K562 (cell line): ENCODE results near the gene TRMT2A. TPM values are rescaled to one million over a fixed set of nuclear protein-coding genes. Genes with fewer than 3 reads are reported as not detected.

Experiments
- ATAC-seq: fragments of 200-7000 bp; cut with Tn5 transposase; 3 replicates; pipeline ENCODE4 v1.9.1; 2020; ENCODE audit warnings: moderate library complexity
- BruUV-seq: library from RNA; stranded (reverse); fragments of 400-500 nt; replicated peaks from 2 replicates; lab custom pipeline; 2021; lab: Mats Ljungman, UMichigan
- CTCF ChIA-PET: fragments of 300-600 bp; formaldehyde crosslinking; extraction: SDS; loops from one replicate; lab custom pipeline; 2021; ENCODE audit warnings: low intra/inter-chr PET ratio; lab: Yijun Ruan, JAX
- POLR2A ChIA-PET: fragments of 300-600, 350-650 bp; sonication (Branson Sonifier 250); formaldehyde crosslinking; extraction: SDS; loops from one replicate; lab custom pipeline; 2021; ENCODE audit warnings: antibody characterized with exemption, inconsistent platforms; lab: Yijun Ruan, JAX
- DNase-seq, 4 experiments: peaks; one replicate each; pipeline versions ENCODE4 v3.0.0 to v3.0.0-alpha.2; 2011 to 2018; ENCODE audit warnings: low spot score in 3 of 4, mixed read lengths in 3 of 4; ENCODE audit errors: extremely low read depth in 1 of 4
- FAIRE-seq: peaks from 2 replicates; lab custom pipeline; 2011; peaks lifted over from hg19 to GRCh38; lab: Jason Lieb, UNC
- H2AFZ ChIP-seq: 2 replicates; pipeline ENCODE4 v1.6.0; 2011; ENCODE audit warnings: low read depth, low read length, control low read depth, inconsistent platforms
- H3K27ac ChIP-seq: fragments of 200-600 bp; 3 replicates; pipeline ENCODE4 v1.8.0; 2011; ENCODE audit warnings: low read depth, mild to moderate bottlenecking, control low read depth, inconsistent platforms, low read length, moderate library complexity, mixed read lengths; ENCODE audit errors: extremely low read depth
- H3K27me3 ChIP-seq, 2 experiments: fragments of 300-600 bp in 1 of 2; 2 replicates in 1 of 2; 3 replicates in 1 of 2; pipeline versions ENCODE4 v1.6.0 to v1.8.0; 2011; ENCODE audit warnings: inconsistent platforms in 2 of 2, low read length in 2 of 2, mild to moderate bottlenecking in 1 of 2, mixed read lengths in 1 of 2, moderate library complexity in 1 of 2; ENCODE audit not compliant: control insufficient read depth in 2 of 2, insufficient read depth in 2 of 2
- H3K36me3 ChIP-seq: fragments of 300-600 bp; 3 replicates; pipeline ENCODE4 v1.8.0; 2011; ENCODE audit warnings: mild to moderate bottlenecking, low read length, inconsistent platforms; ENCODE audit not compliant: control insufficient read depth, insufficient read depth
- H3K4me1 ChIP-seq, 2 experiments: fragments of 200-600 bp in 1 of 2; replicated peaks in 1 of 2; 2 replicates in 1 of 2; 3 replicates in 1 of 2; pipeline versions ENCODE4 v1.5.1 to v1.8.0; 2011; ENCODE audit warnings: inconsistent platforms in 2 of 2, low read length in 2 of 2, mild to moderate bottlenecking in 1 of 2, mixed read lengths in 1 of 2, moderate library complexity in 1 of 2; ENCODE audit not compliant: control insufficient read depth in 2 of 2, insufficient read depth in 2 of 2
- H3K4me2 ChIP-seq: 2 replicates; pipeline ENCODE4 v1.6.1; 2011; ENCODE audit warnings: low read length, control low read depth, inconsistent platforms, mixed read lengths; ENCODE audit not compliant: insufficient read depth
- H3K4me3 ChIP-seq: fragments of 200-600 bp; sonication (generic), shearing (Covaris generic); 2 replicates; pipeline ENCODE4 v1.5.1; 2016; ENCODE audit warnings: control low read depth, inconsistent platforms
- H3K79me2 ChIP-seq: fragments of 200-600 bp; 3 replicates; pipeline ENCODE4 v1.8.0; 2011; ENCODE audit warnings: low read length, inconsistent platforms; ENCODE audit not compliant: control insufficient read depth, insufficient read depth
- H3K9ac ChIP-seq, 2 experiments: 2 replicates each; pipeline versions ENCODE4 v1.6.0 to v1.6.1; 2011; ENCODE audit warnings: low read depth in 2 of 2, low read length in 2 of 2, control low read depth in 1 of 2, inconsistent platforms in 1 of 2, mild to moderate bottlenecking in 1 of 2, mixed read lengths in 1 of 2; ENCODE audit not compliant: insufficient read depth in 1 of 2
- H3K9me1 ChIP-seq: one replicate; pipeline ENCODE4 v1.6.0; 2011; ENCODE audit warnings: inconsistent platforms, mild to moderate bottlenecking, low read length, moderate library complexity; ENCODE audit not compliant: control insufficient read depth, insufficient read depth
- H3K9me3 ChIP-seq: replicated peaks from 2 replicates; pipeline ENCODE4 v1.5.1; 2011; ENCODE audit warnings: low read depth, low read length, inconsistent platforms; ENCODE audit not compliant: control insufficient read depth, insufficient read depth
- H4K20me1 ChIP-seq: replicated peaks from 2 replicates; pipeline ENCODE4 v1.6.1; 2011; ENCODE audit warnings: low read length, inconsistent platforms, mixed read lengths; ENCODE audit not compliant: control insufficient read depth, insufficient read depth
- BHLHE40 ChIP-seq: IDR thresholded peaks from 2 replicates; pipeline ENCODE4 v1.6.1; 2011; ENCODE audit warnings: low read length, improper control_type of control experiment
- FIP1L1 ChIP-seq: fragments of 200-400 bp; formaldehyde crosslinking; IDR thresholded peaks from 2 replicates; pipeline ENCODE4 v1.6.1; 2018; ENCODE audit warnings: mild to moderate bottlenecking, low read depth, low read length; ENCODE audit not compliant: poor library complexity, severe bottlenecking
- RFX1 ChIP-seq: fragments of 450-650 bp; IDR thresholded peaks from 2 replicates; pipeline ENCODE4 v1.6.1; 2016; ENCODE audit warnings: mild to moderate bottlenecking, moderate library complexity
- WHSC1 ChIP-seq: IDR thresholded peaks from one replicate; pipeline ENCODE4 v1.6.1; 2012; ENCODE audit warnings: low read length, control low read depth, inconsistent platforms
- YY1 ChIP-seq, 3 experiments: IDR thresholded peaks; 2 replicates each; pipeline ENCODE4 v1.6.1; 2011; ENCODE audit warnings: low read length in 2 of 3, mild to moderate bottlenecking in 2 of 3, moderate library complexity in 2 of 3, borderline replicate concordance in 1 of 3, control low read depth in 1 of 3, low read depth in 1 of 3; ENCODE audit not compliant: insufficient read depth in 3 of 3, insufficient replicate concordance in 2 of 3, control insufficient read depth in 1 of 3, insufficient read length in 1 of 3; ENCODE audit errors: extremely low read depth in 1 of 3
- ZZZ3 ChIP-seq: fragments of 450-650 bp; IDR thresholded peaks from 2 replicates; pipeline ENCODE4 v1.6.1; 2016; ENCODE audit warnings: antibody characterized with exemption, mild to moderate bottlenecking, moderate library complexity
- WGBS: fragments of 100-300 bp; shearing (Covaris generic); methylation state at CpG from one replicate; pipeline ENCODE4 v1.1.6; 2016; ENCODE audit warnings: low coverage, mixed read lengths; ENCODE audit not compliant: insufficient coverage; ENCODE audit errors: missing lambda C conversion rate; 5-methylcytosine and 5-hydroxymethylcytosine counted together
- in situ Hi-C: fragments of 300-500 bp; cut with MboI; formaldehyde crosslinking; loops from 4 replicates; pipeline ENCODE4 v1.15.0; 2018; ENCODE audit warnings: inconsistent platforms, mixed read lengths
- intact Hi-C: fragments of 100-400 bp; cut with micrococcal nuclease; formaldehyde crosslinking; loops from 2 replicates; pipeline ENCODE4 v1.14.2; 2022
- polyA plus RNA-seq, 8 experiments: library from polyadenylated mRNA; depleted of rRNA in 4 of 8; stranded (reverse) in 5 of 8; unstranded in 3 of 8; fragments of >200 nt; fragmentation: Nextera tagmentation in 2 of 8; fragmentation: Illumina TruSeq in 1 of 8; extraction: Ambion mirVana in 2 of 8; extraction: Trizol in 1 of 8; gene quantifications; 2 replicates each; pipeline versions ENCODE4 v1.2.1 to v1.2.3, GENCODE V29; 2011 to 2014; ENCODE audit warnings: inconsistent platforms in 1 of 8, missing spikeins in 1 of 8
- total RNA-seq, 7 experiments: library from RNA; depleted of rRNA in 6 of 7; stranded (reverse); fragments of >200 nt in 6 of 7; fragmentation: Illumina TruSeq in 2 of 7; extraction: Trizol in 2 of 7; gene quantifications; 2 replicates each; pipeline versions ENCODE4 v1.2.1 to v1.2.3, GENCODE V29; 2011 to 2021; ENCODE audit warnings: low replicate concordance in 1 of 7
- TF ChIP-seq, protein P1 (sequence below), 2 experiments: fragments of 450-650 bp; formaldehyde crosslinking in 1 of 2; IDR thresholded peaks; 2 replicates each; pipeline versions ENCODE4 v1.4.0 to v1.6.1; 2014 to 2020; ENCODE audit warnings: mild to moderate bottlenecking in 2 of 2, borderline replicate concordance in 1 of 2, low read depth in 1 of 2

The TRMT2A gene
- total and polyA plus RNA-seq, 9 of the 15 experiments (the other 6 are each of a cell fraction or from before 2014, with no cell fraction given), result 1.6 to 265 (median 140) TPM

DNA sequence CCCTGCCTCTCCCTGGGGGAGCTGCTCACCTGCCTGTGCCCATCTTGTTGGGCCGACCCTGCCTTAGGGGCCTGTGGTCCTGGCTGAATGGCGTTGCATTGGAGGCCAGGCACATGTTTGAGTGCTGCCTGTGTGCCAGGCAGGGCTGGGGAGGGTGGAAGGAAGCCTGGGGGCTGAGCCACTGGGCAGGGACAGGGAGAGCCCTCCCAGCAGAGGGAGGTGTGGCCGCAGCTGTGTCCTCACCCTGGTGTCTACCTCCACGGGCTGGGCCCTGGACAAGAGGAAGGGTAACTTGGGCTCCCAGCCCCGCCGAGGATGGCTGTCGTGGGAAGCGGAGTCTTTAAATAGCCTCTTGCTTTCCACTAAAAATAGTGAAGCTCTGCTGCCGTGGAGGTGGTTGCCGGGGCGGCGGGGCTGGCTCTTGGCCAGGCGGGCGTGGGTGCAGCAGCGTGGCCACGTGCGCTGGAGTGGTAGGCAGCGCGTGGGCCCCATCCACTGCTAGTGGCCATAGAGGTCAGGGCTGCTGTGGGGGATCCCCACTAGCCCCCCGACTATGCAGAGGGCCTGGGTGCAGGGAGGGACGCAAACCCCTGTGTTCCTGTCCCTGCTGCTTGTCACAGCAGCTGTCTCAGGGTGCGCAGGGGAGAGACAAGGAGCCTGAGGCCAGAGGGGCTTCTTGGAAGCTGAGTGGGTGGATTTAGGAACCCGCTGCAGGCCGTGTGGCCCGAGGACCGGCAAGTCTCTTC, 20.8 kb upstream of the TRMT2A start (continued):
- peak; percentile 46; the same call in 1 of the 2 replicates for TF ChIP-seq BHLHE40
- TF ChIP-seq WHSC1, result peak; percentile 50
- TF ChIP-seq FIP1L1, result peak; percentile 11

DNA sequence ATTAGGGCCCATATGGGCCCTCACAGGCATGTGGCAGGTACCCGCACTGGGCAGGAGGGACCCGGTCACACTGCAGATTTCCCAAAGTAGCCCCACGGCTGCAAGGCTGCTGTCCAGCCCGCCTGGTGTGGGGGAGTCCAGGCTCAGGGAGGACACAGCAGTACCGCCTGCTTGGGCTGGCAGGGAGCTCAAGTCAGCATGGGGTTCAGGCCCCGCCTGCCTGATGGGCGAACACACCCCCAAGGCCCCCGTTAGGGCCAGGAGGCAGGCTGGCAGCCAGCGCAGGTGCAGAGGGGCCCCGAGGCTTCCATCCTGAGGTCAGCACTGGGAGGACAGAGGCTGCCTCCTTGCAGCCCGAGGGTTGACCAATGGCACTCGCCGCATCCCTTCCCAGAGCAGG, 20.1 kb upstream of the TRMT2A start:
- ATAC-seq (no peak), FAIRE-seq (no peak), DNase-seq (no peak)
- Histone ChIP-seq H3K79me2 (peaks cover 18% of the 10 kb centered on the region), H3K4me3 (no peak overlapping the region), H2AFZ (no peak overlapping the region), H3K4me2 (no peak overlapping the region), H3K9ac (peak overlapping the region in 1 of 2 experiments; percentile 86; a peak in 2 of 4 replicates), H3K27me3 (no peaks in the 10 kb centered on the region), H3K36me3 (peaks cover 17% of the 10 kb centered on the region; the same call in 2 of the 3 replicates), H3K9me1 (peaks cover 18% of the 10 kb centered on the region), H3K27ac (no peak overlapping the region), H3K9me3 (no peaks in the 10 kb centered on the region), H4K20me1 (peaks cover 52% of the 10 kb centered on the region), H3K4me1 (peaks cover 17 to 88% of the 10 kb centered on the region in 2 experiments)
- BruUV-seq, result no TSS peak
- 67% methylated on average over 13 of the region's 13 CpGs for WGBS
- in situ Hi-C loops (no loop called here), intact Hi-C loops (no loop called here)
- ChIA-PET CTCF (no interaction called here), POLR2A (interaction anchor here (0.6 to 7.2 kb wide), 6 partner anchors 7 to 172 kb away, joined by 3 to 68 read pairs (median 4); partner anchors contain the start of gene TRMT2A)
- TF ChIP-seq YY1 (IDR thresholded peaks at IDR 0.05; ENCODE audit: borderline replicate concordance in 1 of 3, control insufficient read depth in 1 of 3, extremely low read depth in 1 of 3, insufficient read depth in 3 of 3, insufficient read length in 1 of 3, insufficient replicate concordance in 2 of 3, low read depth in 1 of 3, low read length in 2 of 3) (peak in 1 of 3 experiments; percentile 2), BHLHE40 (no peak), FIP1L1 (peak; percentile 11), ZZZ3 (no peak), RFX1 (no peak)
- TF ChIP-seq, protein P1, sequence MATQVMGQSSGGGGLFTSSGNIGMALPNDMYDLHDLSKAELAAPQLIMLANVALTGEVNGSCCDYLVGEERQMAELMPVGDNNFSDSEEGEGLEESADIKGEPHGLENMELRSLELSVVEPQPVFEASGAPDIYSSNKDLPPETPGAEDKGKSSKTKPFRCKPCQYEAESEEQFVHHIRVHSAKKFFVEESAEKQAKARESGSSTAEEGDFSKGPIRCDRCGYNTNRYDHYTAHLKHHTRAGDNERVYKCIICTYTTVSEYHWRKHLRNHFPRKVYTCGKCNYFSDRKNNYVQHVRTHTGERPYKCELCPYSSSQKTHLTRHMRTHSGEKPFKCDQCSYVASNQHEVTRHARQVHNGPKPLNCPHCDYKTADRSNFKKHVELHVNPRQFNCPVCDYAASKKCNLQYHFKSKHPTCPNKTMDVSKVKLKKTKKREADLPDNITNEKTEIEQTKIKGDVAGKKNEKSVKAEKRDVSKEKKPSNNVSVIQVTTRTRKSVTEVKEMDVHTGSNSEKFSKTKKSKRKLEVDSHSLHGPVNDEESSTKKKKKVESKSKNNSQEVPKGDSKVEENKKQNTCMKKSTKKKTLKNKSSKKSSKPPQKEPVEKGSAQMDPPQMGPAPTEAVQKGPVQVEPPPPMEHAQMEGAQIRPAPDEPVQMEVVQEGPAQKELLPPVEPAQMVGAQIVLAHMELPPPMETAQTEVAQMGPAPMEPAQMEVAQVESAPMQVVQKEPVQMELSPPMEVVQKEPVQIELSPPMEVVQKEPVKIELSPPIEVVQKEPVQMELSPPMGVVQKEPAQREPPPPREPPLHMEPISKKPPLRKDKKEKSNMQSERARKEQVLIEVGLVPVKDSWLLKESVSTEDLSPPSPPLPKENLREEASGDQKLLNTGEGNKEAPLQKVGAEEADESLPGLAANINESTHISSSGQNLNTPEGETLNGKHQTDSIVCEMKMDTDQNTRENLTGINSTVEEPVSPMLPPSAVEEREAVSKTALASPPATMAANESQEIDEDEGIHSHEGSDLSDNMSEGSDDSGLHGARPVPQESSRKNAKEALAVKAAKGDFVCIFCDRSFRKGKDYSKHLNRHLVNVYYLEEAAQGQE (IDR thresholded peaks at IDR 0.05; ENCODE audit: borderline replicate concordance), result peak; percentile 14; the same call in 1 of the 2 replicates
- TF ChIP-seq, protein P1 (CRISPR knock-in tag; IDR thresholded peaks at IDR 0.05; ENCODE audit: low read depth), result no peak
